Epidermal melanocyte (primary cell): ENCODE results near the gene MLXIPL.
A peak's percentile ranks its signal among the peaks of the same experiment; 100 is the strongest.
"Not testable (repeated sequence)": the region's sequence is repeated elsewhere in the genome, so short reads cannot be mapped to it uniquely, and the experiment has no call there.

Experiments
- DNase-seq: peaks from one replicate; pipeline ENCODE4 v3.0.0; 2011; ENCODE audit warnings: low spot score; ENCODE audit not compliant: insufficient read length

The MLXIPL gene

GRCh38 chr7:73582664-73583202 lies 41.6 kb downstream of the MLXIPL start:
- DNase-seq: no peak

GRCh38 chr7:73581006-73581405 lies 43.3 kb downstream of the MLXIPL start:
- DNase-seq: not testable (repeated sequence)

GRCh38 chr7:73578342-73579128 lies 45.8 kb downstream of the MLXIPL start, which contains the start of gene TBL2:
TSS of gene TBL2 (minus strand) at chr7:73578579. CDS start at chr7:73578549, 30 bp downstream.
- DNase-seq: peak; percentile 88

- DNase-seq: no peak
These were observed 46.5 kb downstream of the MLXIPL start for GRCh38 chr7:73577627-73578341.

- no peak for DNase-seq
These were observed 50.5 kb downstream of the MLXIPL start for GRCh38 chr7:73573791-73574190.

GRCh38 chr7:73573276-73573675 lies 51.0 kb downstream of the MLXIPL start:
- DNase-seq: no peak

GRCh38 chr7:73572767-73573186 lies 51.5 kb downstream of the MLXIPL start:
- no peak for DNase-seq

GRCh38 chr7:73570977-73571376 lies 53.3 kb downstream of the MLXIPL start:
- no peak for DNase-seq

GRCh38 chr7:73570521-73570920 lies 53.8 kb downstream of the MLXIPL start:
- DNase-seq: no peak

- DNase-seq: no peak
These were observed 55.2 kb downstream of the MLXIPL start for GRCh38 chr7:73569042-73569608.

GRCh38 chr7:73567846-73568685 lies 56.3 kb downstream of the MLXIPL start:
- no peak for DNase-seq

- DNase-seq: no peak
These were observed 57.2 kb downstream of the MLXIPL start for GRCh38 chr7:73567140-73567539.

GRCh38 chr7:73566431-73566830 lies 57.9 kb downstream of the MLXIPL start:
- not testable (repeated sequence) for DNase-seq

- DNase-seq: no peak
These were observed 58.5 kb downstream of the MLXIPL start for GRCh38 chr7:73565675-73566340.

GRCh38 chr7:73560109-73560835 lies 64.0 kb downstream of the MLXIPL start:
- no peak for DNase-seq

GRCh38 chr7:73557397-73558257 lies 66.7 kb downstream of the MLXIPL start, which contains the start of gene BCL7B:
TSS of gene BCL7B (minus strand) at chr7:73557690. CDS start at chr7:73557578, 112 bp downstream.
- DNase-seq: peak; percentile 88

- DNase-seq: peak; percentile 93
These were observed 67.3 kb downstream of the MLXIPL start for GRCh38 chr7:73557108-73557396.

GRCh38 chr7:73556208-73557107 lies 67.9 kb downstream of the MLXIPL start:
- DNase-seq: no peak
